Parathyroid adenoma (tissue), 2 donors: ENCODE measurements around the gene LBX1.

Experiments
- H2AFZ ChIP-seq: fragments of 300-600 bp; sonication (generic); one replicate; pipeline ENCODE4 v1.7.0; 2017; ENCODE audit warnings: antibody characterized with exemption, mild to moderate bottlenecking
- H3K27ac ChIP-seq: fragments of 300-600 bp; sonication (generic); one replicate; pipeline ENCODE4 v1.7.0; 2017
- H3K27me3 ChIP-seq: fragments of 300-600 bp; sonication (generic); one replicate; pipeline ENCODE4 v1.7.0; 2017; ENCODE audit warnings: low read length; ENCODE audit not compliant: control insufficient read depth, insufficient read depth
- H3K36me3 ChIP-seq: fragments of 300-600 bp; sonication (generic); one replicate; pipeline ENCODE4 v1.7.0; 2017; ENCODE audit warnings: low read length; ENCODE audit not compliant: control insufficient read depth, insufficient read depth
- H3K4me1 ChIP-seq: fragments of 300-600 bp; sonication (generic); one replicate; pipeline ENCODE4 v1.7.0; 2017; ENCODE audit warnings: control low read depth
- H3K4me2 ChIP-seq: fragments of 300-600 bp; sonication (generic); one replicate; pipeline ENCODE4 v1.7.0; 2017; ENCODE audit warnings: low read length
- H3K4me3 ChIP-seq: fragments of 300-600 bp; sonication (generic); one replicate; pipeline ENCODE4 v1.7.0; 2017; ENCODE audit warnings: low read depth, low read length
- H3K79me2 ChIP-seq: fragments of 300-600 bp; sonication (generic); one replicate; pipeline ENCODE4 v1.7.0; 2017; ENCODE audit warnings: control low read depth
- H3K9ac ChIP-seq: fragments of 300-600 bp; sonication (generic); one replicate; pipeline ENCODE4 v1.7.0; 2017; ENCODE audit warnings: mild to moderate bottlenecking
- H3K9me3 ChIP-seq: fragments of 300-600 bp; sonication (generic); one replicate; pipeline ENCODE4 v1.7.0; 2017; ENCODE audit warnings: low read length; ENCODE audit not compliant: control insufficient read depth
- TF ChIP-seq, protein P1 (sequence below): fragments of 300-600 bp; sonication (generic); IDR thresholded peaks from one replicate; pipeline ENCODE4 v1.7.0; 2017; ENCODE audit warnings: antibody characterized with exemption, mild to moderate bottlenecking
- donor health status: primary hyperparathyroidism.

The LBX1 gene

GRCh38 chr10:101263150-101263752, 34.0 kb upstream of the LBX1 start:
- H3K9me3 ChIP-seq: no peaks in the 10 kb centered on the region
- H3K36me3 ChIP-seq: no peaks in the 10 kb centered on the region
- no peak overlapping the region for H3K9ac ChIP-seq
- H3K27ac ChIP-seq: no peak overlapping the region
- H3K27me3 ChIP-seq: no peaks in the 10 kb centered on the region
- H3K79me2 ChIP-seq: no peaks in the 10 kb centered on the region
- H2AFZ ChIP-seq: no peak overlapping the region
- H3K4me3 ChIP-seq: no peak overlapping the region
- H3K4me2 ChIP-seq: no peak overlapping the region
- TF ChIP-seq, protein P1, sequence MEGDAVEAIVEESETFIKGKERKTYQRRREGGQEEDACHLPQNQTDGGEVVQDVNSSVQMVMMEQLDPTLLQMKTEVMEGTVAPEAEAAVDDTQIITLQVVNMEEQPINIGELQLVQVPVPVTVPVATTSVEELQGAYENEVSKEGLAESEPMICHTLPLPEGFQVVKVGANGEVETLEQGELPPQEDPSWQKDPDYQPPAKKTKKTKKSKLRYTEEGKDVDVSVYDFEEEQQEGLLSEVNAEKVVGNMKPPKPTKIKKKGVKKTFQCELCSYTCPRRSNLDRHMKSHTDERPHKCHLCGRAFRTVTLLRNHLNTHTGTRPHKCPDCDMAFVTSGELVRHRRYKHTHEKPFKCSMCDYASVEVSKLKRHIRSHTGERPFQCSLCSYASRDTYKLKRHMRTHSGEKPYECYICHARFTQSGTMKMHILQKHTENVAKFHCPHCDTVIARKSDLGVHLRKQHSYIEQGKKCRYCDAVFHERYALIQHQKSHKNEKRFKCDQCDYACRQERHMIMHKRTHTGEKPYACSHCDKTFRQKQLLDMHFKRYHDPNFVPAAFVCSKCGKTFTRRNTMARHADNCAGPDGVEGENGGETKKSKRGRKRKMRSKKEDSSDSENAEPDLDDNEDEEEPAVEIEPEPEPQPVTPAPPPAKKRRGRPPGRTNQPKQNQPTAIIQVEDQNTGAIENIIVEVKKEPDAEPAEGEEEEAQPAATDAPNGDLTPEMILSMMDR: no peak
- H3K4me1 ChIP-seq: no peaks in the 10 kb centered on the region

GRCh38 chr10:101262147-101262546, 32.9 kb upstream of the LBX1 start:
- H3K79me2 ChIP-seq: no peaks in the 10 kb centered on the region
- H3K36me3 ChIP-seq: no peaks in the 10 kb centered on the region
- H3K4me2 ChIP-seq: no peak overlapping the region
- H3K27ac ChIP-seq: no peak overlapping the region
- no peaks in the 10 kb centered on the region for H3K4me1 ChIP-seq
- H3K27me3 ChIP-seq: no peaks in the 10 kb centered on the region
- TF ChIP-seq, protein P1: no peak
- no peaks in the 10 kb centered on the region for H3K9me3 ChIP-seq
- no peak overlapping the region for H3K4me3 ChIP-seq
- no peak overlapping the region for H3K9ac ChIP-seq
- H2AFZ ChIP-seq: no peak overlapping the region

GRCh38 chr10:101261702-101262101, 32.4 kb upstream of the LBX1 start:
- no peaks in the 10 kb centered on the region for H3K79me2 ChIP-seq
- no peak overlapping the region for H3K4me2 ChIP-seq
- H3K27me3 ChIP-seq: no peaks in the 10 kb centered on the region
- H2AFZ ChIP-seq: no peak overlapping the region
- TF ChIP-seq, protein P1: no peak
- H3K4me1 ChIP-seq: no peaks in the 10 kb centered on the region
- H3K27ac ChIP-seq: no peak overlapping the region
- no peak overlapping the region for H3K4me3 ChIP-seq
- no peak overlapping the region for H3K9ac ChIP-seq
- no peaks in the 10 kb centered on the region for H3K9me3 ChIP-seq
- H3K36me3 ChIP-seq: no peaks in the 10 kb centered on the region

DNA sequence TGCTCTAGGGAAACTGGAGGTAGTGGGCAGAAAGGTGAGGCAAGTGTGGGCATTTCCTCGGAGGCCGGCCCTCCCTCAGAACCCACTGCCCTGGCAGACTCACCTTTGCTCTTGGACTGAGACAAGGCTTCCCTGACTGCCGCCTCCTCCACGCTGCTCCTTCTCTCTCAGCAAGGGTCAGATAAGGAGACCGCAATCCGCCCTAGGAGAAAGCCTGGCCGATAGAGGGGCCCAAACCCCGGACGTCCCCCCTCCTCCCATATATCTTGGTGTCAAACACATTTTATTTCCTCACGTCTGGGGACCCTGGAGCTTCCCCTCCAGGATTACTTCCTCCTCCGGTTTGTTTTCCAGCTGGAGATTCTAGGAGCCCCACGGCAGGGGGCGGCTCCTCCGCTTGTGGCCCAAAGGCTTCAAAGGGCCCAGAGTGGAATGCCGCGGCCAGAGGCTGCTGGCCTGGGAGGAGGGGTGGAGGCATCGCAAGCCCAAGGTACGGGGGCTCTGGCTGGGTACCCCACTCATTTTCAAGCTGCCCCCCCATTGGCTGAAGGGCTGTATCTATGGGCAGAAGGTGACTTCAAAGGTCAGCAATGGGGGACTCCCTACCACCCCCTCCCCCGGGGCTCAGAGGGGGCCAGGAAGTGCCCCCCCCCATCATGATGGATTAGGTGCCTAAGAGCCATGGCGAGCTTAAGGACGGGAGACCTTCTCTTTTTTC, 31.7 kb upstream of the LBX1 start:
- no peaks in the 10 kb centered on the region for H3K4me1 ChIP-seq
- TF ChIP-seq, protein P1: no peak
- no peaks in the 10 kb centered on the region for H3K27me3 ChIP-seq
- no peak overlapping the region for H3K4me3 ChIP-seq
- H3K79me2 ChIP-seq: no peaks in the 10 kb centered on the region
- H3K9me3 ChIP-seq: no peaks in the 10 kb centered on the region
- H3K27ac ChIP-seq: no peak overlapping the region
- no peak overlapping the region for H3K4me2 ChIP-seq
- H2AFZ ChIP-seq: no peak overlapping the region
- no peaks in the 10 kb centered on the region for H3K36me3 ChIP-seq
- no peak overlapping the region for H3K9ac ChIP-seq
